Measurements from ENCODE around the gene LMF1.

- TF ChIP-seq CTCF (IDR thresholded peaks at IDR 0.05) (no peak), POLR2A (IDR thresholded peaks at IDR 0.05) (no peak)
Observed at GRCh38 chr16:830107-830870, 140.5 kb downstream of the LMF1 start.

All from prostate gland (tissue), 2 donors.